Measurements from ENCODE around the gene DLGAP1.

DNA sequence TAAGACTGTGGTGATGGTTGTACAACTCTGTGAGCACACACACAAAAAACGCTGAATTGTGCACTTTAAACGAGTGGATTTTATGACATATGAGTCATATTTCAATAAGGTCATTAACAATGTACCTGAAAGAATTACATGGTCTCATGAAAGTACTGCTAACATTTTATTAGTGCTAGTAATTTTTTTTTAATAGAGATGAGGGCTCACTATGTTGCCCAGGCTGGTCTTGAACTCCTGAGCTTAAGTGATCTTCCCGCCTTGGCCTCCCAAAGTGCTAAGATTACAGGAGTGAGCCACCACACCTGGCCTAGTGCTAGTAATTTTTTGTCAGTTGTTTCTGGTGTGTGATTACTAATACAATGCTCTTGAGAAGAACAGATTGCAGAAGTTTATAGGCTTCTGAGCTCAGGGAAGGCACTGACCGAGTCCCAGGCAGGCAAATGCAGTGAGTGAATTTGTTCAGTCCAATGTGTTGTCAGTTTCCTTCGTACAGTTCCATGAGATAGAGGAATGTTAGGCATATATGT is 828.1 kb downstream of the DLGAP1 start:
- TF ChIP-seq EZH2 (IDR thresholded peaks at IDR 0.05; ENCODE audit: insufficient read depth, poor library complexity, severe bottlenecking) (no peak), EZH2phosphoT487 (IDR thresholded peaks at IDR 0.05; ENCODE audit: insufficient read depth, low read depth) (no peak)
